HL-60 (cell line): ENCODE results near the gene GRP.

ENCODE experiments used
- DNase-seq, 2 experiments: peaks; one replicate each; pipeline ENCODE4 v3.0.0-alpha.2; 2010 to 2020; ENCODE audit warnings: low read depth in 1 of 2, low spot score in 1 of 2
- H3K27ac ChIP-seq: fragments of 250-450 bp; sonication (Bioruptor Pico); replicated peaks from 2 replicates; pipeline ENCODE4 v1.5.1; 2020; ENCODE audit warnings: mild to moderate bottlenecking, moderate library complexity
- H3K27me3 ChIP-seq: fragments of 250-450 bp; sonication (Bioruptor Pico); 2 replicates; pipeline ENCODE4 v1.5.1; 2021; ENCODE audit warnings: mild to moderate bottlenecking, moderate library complexity; ENCODE audit not compliant: insufficient read depth, poor library complexity, severe bottlenecking
- H3K4me3 ChIP-seq: replicated peaks from 2 replicates; pipeline ENCODE4 v1.5.1; 2011; ENCODE audit warnings: mild to moderate bottlenecking, control low read depth, low read length; ENCODE audit not compliant: insufficient read depth
- GABPA ChIP-seq: IDR thresholded peaks from 2 replicates; pipeline ENCODE4 v1.6.1; 2012; ENCODE audit warnings: low read depth
- POLR2AphosphoS5 ChIP-seq: IDR thresholded peaks from 2 replicates; pipeline ENCODE4 v1.6.1; 2012; ENCODE audit warnings: low read depth
- SPI1 ChIP-seq: IDR thresholded peaks from 2 replicates; pipeline ENCODE4 v1.6.1; 2012; ENCODE audit warnings: low read depth, mild to moderate bottlenecking, borderline replicate concordance
- TF ChIP-seq, protein P1 (sequence below): IDR thresholded peaks from 2 replicates; pipeline ENCODE4 v1.6.1; 2012; ENCODE audit warnings: low read depth; ENCODE audit not compliant: insufficient replicate concordance
- TF ChIP-seq, protein P2 (sequence below): IDR thresholded peaks from one replicate; pipeline ENCODE4 v1.5.1; 2011; ENCODE audit warnings: low read length, control low read depth, inconsistent platforms; ENCODE audit not compliant: insufficient read depth

Gene GRP

GRCh38 chr18:59197636-59198035, 22.3 kb upstream of the GRP start:
- Histone ChIP-seq H3K4me3 (no peak overlapping the region), H3K27me3 (peaks cover 8% of the 10 kb centered on the region), H3K27ac (no peak overlapping the region)
- no peak for TF ChIP-seq POLR2AphosphoS5
- DNase-seq: no peak

DNA sequence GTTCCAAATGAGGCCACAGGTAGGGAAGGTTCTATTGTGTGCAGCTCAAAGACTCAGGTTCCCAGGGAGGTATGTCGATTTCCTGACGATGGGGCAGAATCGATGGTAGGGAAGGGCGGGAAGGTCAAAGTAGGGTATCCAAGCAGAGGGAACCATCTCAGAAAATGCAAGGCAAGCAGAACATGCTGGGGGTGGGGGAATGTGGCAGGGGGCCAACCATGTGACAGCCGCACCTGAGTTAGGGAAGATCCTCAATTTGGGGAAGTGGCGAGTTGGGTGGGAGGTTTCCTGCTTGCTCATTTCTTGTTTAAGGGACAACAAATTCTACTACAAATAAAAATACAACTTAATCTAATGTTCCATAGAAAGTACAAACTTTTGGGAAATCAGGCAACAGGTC, 21.7 kb upstream of the GRP start:
- TF ChIP-seq SPI1 (peak; percentile 59; the same call in 1 of the 2 replicates), POLR2AphosphoS5 (no peak)
- no peak for DNase-seq
- Histone ChIP-seq H3K4me3 (no peak overlapping the region), H3K27ac (no peak overlapping the region), H3K27me3 (peaks cover 8% of the 10 kb centered on the region)

DNA sequence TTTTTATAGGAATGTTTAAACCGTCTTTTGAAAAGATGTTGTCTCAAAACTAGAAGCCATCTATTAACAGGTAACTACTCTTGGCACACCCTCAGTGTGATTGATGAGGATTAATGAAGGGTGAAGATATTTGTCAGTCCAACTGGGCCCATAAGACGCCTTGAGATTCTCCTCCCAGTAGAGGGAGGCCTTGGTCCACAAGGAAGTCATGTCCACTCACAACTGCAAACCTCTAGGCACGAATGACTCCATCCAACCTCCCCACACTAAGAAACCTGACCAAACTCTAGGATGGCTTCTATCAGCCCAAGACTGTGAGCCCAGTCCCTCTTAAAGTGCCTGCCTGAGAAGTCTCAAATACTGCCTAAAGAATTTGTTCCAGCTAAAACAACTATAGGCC, 19.2 kb upstream of the GRP start:
- Histone ChIP-seq H3K27me3 (peaks cover 22% of the 10 kb centered on the region), H3K27ac (no peak overlapping the region), H3K4me3 (no peak overlapping the region)
- TF ChIP-seq POLR2AphosphoS5 (no peak), SPI1 (no peak), GABPA (no peak)
- TF ChIP-seq, protein P1, sequence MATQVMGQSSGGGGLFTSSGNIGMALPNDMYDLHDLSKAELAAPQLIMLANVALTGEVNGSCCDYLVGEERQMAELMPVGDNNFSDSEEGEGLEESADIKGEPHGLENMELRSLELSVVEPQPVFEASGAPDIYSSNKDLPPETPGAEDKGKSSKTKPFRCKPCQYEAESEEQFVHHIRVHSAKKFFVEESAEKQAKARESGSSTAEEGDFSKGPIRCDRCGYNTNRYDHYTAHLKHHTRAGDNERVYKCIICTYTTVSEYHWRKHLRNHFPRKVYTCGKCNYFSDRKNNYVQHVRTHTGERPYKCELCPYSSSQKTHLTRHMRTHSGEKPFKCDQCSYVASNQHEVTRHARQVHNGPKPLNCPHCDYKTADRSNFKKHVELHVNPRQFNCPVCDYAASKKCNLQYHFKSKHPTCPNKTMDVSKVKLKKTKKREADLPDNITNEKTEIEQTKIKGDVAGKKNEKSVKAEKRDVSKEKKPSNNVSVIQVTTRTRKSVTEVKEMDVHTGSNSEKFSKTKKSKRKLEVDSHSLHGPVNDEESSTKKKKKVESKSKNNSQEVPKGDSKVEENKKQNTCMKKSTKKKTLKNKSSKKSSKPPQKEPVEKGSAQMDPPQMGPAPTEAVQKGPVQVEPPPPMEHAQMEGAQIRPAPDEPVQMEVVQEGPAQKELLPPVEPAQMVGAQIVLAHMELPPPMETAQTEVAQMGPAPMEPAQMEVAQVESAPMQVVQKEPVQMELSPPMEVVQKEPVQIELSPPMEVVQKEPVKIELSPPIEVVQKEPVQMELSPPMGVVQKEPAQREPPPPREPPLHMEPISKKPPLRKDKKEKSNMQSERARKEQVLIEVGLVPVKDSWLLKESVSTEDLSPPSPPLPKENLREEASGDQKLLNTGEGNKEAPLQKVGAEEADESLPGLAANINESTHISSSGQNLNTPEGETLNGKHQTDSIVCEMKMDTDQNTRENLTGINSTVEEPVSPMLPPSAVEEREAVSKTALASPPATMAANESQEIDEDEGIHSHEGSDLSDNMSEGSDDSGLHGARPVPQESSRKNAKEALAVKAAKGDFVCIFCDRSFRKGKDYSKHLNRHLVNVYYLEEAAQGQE: no peak
- TF ChIP-seq, protein P2, sequence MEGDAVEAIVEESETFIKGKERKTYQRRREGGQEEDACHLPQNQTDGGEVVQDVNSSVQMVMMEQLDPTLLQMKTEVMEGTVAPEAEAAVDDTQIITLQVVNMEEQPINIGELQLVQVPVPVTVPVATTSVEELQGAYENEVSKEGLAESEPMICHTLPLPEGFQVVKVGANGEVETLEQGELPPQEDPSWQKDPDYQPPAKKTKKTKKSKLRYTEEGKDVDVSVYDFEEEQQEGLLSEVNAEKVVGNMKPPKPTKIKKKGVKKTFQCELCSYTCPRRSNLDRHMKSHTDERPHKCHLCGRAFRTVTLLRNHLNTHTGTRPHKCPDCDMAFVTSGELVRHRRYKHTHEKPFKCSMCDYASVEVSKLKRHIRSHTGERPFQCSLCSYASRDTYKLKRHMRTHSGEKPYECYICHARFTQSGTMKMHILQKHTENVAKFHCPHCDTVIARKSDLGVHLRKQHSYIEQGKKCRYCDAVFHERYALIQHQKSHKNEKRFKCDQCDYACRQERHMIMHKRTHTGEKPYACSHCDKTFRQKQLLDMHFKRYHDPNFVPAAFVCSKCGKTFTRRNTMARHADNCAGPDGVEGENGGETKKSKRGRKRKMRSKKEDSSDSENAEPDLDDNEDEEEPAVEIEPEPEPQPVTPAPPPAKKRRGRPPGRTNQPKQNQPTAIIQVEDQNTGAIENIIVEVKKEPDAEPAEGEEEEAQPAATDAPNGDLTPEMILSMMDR: no peak
- no peak for DNase-seq

GRCh38 chr18:59202258-59202820, 17.6 kb upstream of the GRP start:
- Histone ChIP-seq H3K4me3 (no peak overlapping the region), H3K27me3 (peaks cover 22% of the 10 kb centered on the region), H3K27ac (no peak overlapping the region)
- TF ChIP-seq SPI1 (no peak), GABPA (no peak), POLR2AphosphoS5 (no peak)
- TF ChIP-seq, protein P2: no peak
- TF ChIP-seq, protein P1: no peak
- no peak for DNase-seq

DNA sequence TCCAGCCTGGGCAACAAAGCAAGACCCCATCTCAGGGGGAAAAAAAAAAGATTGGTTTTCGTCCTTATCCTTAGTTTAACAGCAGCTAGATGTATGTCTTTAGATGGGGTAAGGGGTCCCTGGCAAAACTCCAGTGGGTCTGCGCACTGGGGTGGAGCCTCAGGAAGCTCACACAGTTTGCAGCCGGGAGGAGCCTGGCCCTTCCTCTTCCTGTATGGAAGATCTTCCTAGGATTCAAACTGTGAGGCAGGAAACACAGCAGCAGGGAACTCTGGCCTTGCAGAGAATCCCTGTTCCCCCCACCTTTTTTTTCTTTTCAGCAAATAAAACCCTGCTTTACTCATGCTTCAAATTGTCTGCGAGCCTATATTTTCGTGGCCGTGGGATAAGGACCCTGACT, 12.5 kb upstream of the GRP start:
- TF ChIP-seq SPI1: no peak
- Histone ChIP-seq H3K27ac (no peak overlapping the region), H3K4me3 (no peak overlapping the region), H3K27me3 (peaks cover 20% of the 10 kb centered on the region)
- no peak for DNase-seq
